HG02973 (cell line): ENCODE measurements around the gene PRL.

Source experiments
- ATAC-seq: cut with Tn5 transposase; IDR thresholded peaks from one replicate; pipeline ENCODE4 v1.9.1; 2021; ENCODE audit warnings: moderate library complexity; ENCODE audit not compliant: unreplicated experiment

The PRL gene

GRCh38 chr6:22296067-22296466 lies 769 bp downstream of the PRL start:
- ATAC-seq = no peak

DNA sequence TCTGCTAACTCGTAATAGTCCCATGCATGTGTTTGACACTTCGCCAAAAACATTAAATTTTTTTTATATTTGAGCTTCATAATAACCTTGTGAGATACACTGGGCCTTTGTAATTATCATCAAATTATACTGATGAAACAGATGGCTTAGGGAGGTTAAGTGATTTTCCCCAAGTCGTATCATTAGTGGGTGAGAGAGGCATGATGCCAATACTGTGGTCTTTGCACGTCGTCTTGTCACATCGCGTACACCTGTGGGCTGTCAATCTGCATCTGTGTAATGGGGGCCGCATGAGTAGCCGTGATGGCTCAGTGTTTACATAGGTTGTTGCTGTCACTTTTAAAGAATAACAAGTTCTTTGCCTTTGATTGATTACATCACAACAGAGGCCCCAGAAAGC lies 1.7 kb downstream of the PRL start:
- ATAC-seq = no peak

- ATAC-seq = no peak
Observed at GRCh38 chr6:22294301-22294700, 2.5 kb downstream of the PRL start.

- ATAC-seq = no peak
Observed at GRCh38 chr6:22290045-22290444, 6.8 kb downstream of the PRL start.

DNA sequence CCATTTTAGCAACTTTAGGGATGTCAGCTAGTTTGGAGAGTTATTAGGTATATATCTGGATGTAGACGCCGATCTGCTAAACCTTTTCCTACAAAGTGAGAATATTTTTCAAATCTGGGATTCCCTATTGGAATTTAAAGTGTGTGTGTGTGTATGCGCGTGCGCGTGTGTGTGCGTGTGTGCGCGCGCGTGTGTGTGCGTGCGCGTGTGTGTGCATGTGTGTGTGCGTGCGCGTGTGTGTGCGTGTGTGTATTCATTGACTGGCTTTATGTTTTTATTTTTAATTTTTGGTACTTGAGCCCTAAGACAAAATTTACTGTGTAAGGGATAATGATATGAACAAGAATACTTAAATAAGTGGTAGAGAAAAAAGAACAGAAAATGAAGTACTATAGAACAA lies 8.1 kb downstream of the PRL start:
- ATAC-seq = no peak

GRCh38 chr6:22284666-22285065 lies 12.2 kb downstream of the PRL start:
- ATAC-seq = no peak

DNA sequence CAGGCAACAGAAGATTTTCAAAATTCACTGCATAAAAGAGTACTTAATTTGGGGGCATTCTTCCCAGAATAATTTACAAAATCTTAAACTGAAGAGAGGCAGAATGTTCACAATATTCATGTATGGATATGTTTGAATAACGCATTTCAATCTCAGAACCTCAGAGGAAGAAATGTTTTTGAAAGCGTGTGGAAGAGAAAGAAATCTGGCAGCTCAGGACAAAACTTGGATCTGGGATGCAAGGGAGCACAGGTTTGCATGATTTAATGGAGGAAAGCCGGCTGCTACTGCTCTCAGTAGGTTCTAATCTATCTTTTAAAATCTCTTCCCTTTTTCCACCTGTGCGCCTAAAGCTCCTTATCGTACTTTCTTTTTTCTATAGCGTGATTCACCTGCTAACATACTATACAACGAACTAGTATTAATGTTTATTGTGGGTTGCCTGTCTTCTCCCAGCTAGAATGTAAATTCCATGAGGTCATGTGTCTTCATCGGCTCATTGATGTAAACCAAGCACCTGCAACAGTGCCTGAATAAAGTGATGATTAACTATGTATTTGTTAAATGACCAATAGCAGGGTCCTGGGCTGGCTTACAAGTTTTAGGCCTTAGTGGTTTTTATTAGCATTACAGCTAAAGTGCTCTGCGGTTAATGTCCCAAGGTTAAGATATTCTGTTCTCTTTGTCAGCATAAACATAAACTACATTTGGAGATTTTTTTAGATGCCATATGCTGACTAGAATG lies 15.3 kb downstream of the PRL start:
- no peak for ATAC-seq

DNA sequence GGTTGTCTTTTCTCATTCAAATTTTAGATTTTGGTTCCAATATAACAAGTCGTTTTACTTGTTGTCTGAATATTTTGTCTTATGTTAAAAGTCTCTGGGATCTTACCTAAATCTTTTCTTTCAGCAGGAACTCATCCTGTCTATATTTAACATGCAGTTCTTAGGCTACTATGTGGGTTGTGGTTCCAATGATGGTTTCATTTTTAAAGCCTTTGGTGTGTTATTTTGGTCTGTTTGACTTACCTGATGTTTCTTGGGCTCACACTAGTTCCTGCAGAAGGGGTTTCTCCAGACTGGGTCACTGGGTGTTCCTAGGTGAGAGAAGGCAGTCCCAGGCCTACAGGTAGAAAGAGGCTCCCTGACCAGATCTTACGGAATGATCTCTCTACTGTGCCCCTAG lies 17.4 kb downstream of the PRL start:
- ATAC-seq = no peak

DNA sequence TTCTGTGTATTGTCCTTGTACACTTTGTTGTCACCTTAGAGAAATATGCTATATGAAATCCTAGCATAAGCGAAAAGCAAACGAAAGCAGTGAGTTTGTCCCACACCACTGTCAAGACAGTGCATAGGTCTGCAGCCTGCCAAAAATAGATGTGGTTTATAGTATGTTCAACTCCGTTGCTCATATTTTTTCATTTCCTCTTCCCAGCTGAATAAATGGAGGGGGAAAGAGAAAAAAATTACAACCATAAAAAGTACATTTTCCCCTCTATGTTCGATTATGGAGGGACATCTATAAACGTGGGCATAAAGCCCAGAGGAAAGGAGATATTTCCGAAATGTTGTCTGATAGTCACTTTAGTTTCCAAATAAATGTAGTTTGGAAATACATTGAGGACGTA lies 25.8 kb downstream of the PRL start:
- no peak for ATAC-seq

GRCh38 chr6:22263748-22264147 lies 33.1 kb downstream of the PRL start:
- no peak for ATAC-seq

DNA sequence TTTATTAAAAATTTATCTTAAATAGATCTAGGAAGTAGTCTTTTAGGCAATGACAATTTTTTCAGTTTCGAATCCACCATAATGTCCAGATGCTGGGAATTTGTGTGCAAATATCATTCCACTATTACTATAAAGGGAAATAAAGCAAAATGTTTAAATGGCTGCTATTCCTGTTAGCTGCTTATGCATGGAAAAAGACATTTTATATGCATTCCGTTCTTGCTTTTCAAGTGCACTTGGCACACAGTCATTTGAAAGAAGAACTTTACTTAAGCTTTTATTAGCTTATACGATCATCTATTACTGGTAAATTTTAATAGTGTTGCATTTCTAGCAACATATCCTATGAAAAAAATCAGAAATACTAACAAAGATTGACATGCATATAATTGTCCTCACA lies 42.0 kb downstream of the PRL start:
- ATAC-seq = no peak

GRCh38 chr6:22253955-22254655 lies 42.7 kb downstream of the PRL start:
- no peak for ATAC-seq

- ATAC-seq = no peak
Observed at GRCh38 chr6:22251348-22251747, 45.5 kb downstream of the PRL start.

- ATAC-seq = no peak
Observed at GRCh38 chr6:22250486-22250885, 46.4 kb downstream of the PRL start.

- no peak for ATAC-seq
Observed at GRCh38 chr6:22249711-22250350, 47.0 kb downstream of the PRL start.

GRCh38 chr6:22248513-22249308 lies 48.1 kb downstream of the PRL start:
- no peak for ATAC-seq

DNA sequence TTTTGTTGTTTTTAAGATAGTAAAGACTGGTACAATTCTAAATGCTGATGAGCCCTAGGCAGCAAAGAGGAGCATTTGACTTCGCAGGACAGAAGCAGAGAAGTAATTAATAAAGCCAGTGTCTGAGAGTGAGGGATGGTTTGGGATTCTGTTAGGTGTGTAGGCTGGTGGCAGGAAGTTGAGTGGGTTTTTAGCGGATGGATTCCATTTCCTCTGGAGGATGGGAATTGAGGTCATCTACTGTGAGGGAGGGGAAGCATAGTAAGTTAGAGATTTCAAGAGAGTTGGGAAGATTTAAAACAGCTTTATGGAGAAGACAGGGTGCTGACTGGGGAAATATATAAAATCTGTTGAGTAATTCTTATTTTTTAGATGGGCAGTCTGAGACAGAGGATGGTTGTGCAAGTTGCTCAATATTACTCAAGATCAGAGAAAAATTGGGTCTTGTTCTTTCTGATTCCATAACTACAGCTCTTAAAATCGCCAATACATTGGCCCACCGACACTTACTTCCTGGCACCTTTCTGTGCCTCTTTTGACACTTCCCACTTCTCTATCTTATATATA lies 48.8 kb downstream of the PRL start:
- no peak for ATAC-seq

DNA sequence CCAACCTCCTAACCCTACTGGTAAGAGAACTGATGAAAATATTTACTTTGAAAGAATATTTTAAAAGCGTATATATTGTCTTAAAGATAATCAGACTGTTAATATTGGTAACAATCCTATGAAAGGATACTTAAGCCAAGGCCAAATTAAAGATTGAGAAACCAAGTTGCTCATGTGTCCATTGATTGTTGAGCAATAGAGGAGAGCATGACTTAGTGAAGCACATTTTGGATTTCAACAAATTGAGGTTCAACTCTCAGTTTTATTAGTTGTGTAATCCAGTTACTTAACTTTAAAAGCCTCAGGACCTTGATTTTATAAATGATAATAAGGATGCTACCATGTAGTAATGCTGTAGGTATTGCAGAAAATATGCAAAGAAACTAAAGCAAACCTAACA lies 56.8 kb downstream of the PRL start:
- ATAC-seq = no peak

DNA sequence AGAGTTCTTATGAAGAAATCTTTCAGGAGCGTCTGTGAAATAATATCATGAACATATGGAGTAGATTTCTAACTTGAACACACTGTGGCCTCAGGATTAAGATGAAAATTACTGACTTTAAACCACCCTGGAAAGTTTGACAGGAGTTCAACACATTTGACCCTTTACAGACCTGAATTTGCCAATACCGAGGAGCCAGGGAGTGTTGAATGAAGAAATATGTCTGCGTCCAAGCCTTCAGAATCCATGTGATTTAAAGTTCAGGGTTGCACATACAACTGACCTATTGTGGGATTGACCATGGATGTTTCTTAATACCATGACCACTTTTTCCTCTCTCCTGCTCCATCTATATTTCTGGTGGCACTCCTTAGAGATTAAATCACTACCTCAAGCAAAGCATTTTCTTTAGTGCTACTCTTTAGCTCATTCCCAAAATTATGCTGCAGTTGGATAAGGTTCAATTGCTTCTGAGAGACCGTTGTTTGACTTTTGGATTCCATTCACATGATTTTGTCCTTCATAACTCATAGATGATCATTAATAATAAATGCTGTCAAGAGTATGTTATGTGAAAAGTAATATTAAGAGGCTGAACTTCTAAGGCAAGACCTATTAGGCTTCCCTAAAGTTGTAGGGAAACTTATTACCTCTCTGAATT lies 57.4 kb downstream of the PRL start:
- ATAC-seq = no peak

- no peak for ATAC-seq
Observed at GRCh38 chr6:22238861-22239260, 58.0 kb downstream of the PRL start.

GRCh38 chr6:22237526-22237925 lies 59.3 kb downstream of the PRL start:
- no peak for ATAC-seq
